HL-60 (cell line): ENCODE data around the gene PRSS35.

Source experiments
- POLR2AphosphoS5 ChIP-seq: IDR thresholded peaks from 2 replicates; pipeline ENCODE4 v1.6.1; 2012; ENCODE audit warnings: low read depth
- TF ChIP-seq, protein P1 (sequence below): IDR thresholded peaks from one replicate; pipeline ENCODE4 v1.5.1; 2011; ENCODE audit warnings: low read length, control low read depth, inconsistent platforms; ENCODE audit not compliant: insufficient read depth
- TF ChIP-seq, protein P2 (sequence below): IDR thresholded peaks from 2 replicates; pipeline ENCODE4 v1.6.1; 2012; ENCODE audit warnings: low read depth; ENCODE audit not compliant: insufficient replicate concordance

DNA sequence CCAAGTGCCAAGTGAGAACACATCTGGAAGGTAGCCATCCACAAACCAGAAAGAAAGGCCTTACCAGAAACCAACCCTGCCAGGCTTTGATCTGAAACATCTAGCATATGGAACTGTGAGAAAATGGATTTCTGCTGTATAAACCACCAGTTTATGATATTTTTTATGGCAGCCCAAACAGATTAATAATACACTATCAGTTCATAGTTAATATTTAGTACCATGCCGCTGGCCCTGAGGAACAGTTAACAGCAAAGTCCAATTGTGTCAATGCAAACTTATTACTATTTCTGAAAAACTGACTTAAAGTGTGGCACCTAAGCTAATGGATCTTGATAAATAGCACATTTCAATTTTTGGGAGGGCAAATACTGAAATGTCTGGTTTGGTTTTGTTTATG, 35.4 kb upstream of the PRSS35 start:
- TF ChIP-seq, protein P1, sequence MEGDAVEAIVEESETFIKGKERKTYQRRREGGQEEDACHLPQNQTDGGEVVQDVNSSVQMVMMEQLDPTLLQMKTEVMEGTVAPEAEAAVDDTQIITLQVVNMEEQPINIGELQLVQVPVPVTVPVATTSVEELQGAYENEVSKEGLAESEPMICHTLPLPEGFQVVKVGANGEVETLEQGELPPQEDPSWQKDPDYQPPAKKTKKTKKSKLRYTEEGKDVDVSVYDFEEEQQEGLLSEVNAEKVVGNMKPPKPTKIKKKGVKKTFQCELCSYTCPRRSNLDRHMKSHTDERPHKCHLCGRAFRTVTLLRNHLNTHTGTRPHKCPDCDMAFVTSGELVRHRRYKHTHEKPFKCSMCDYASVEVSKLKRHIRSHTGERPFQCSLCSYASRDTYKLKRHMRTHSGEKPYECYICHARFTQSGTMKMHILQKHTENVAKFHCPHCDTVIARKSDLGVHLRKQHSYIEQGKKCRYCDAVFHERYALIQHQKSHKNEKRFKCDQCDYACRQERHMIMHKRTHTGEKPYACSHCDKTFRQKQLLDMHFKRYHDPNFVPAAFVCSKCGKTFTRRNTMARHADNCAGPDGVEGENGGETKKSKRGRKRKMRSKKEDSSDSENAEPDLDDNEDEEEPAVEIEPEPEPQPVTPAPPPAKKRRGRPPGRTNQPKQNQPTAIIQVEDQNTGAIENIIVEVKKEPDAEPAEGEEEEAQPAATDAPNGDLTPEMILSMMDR = no peak
- TF ChIP-seq POLR2AphosphoS5 = no peak
- TF ChIP-seq, protein P2, sequence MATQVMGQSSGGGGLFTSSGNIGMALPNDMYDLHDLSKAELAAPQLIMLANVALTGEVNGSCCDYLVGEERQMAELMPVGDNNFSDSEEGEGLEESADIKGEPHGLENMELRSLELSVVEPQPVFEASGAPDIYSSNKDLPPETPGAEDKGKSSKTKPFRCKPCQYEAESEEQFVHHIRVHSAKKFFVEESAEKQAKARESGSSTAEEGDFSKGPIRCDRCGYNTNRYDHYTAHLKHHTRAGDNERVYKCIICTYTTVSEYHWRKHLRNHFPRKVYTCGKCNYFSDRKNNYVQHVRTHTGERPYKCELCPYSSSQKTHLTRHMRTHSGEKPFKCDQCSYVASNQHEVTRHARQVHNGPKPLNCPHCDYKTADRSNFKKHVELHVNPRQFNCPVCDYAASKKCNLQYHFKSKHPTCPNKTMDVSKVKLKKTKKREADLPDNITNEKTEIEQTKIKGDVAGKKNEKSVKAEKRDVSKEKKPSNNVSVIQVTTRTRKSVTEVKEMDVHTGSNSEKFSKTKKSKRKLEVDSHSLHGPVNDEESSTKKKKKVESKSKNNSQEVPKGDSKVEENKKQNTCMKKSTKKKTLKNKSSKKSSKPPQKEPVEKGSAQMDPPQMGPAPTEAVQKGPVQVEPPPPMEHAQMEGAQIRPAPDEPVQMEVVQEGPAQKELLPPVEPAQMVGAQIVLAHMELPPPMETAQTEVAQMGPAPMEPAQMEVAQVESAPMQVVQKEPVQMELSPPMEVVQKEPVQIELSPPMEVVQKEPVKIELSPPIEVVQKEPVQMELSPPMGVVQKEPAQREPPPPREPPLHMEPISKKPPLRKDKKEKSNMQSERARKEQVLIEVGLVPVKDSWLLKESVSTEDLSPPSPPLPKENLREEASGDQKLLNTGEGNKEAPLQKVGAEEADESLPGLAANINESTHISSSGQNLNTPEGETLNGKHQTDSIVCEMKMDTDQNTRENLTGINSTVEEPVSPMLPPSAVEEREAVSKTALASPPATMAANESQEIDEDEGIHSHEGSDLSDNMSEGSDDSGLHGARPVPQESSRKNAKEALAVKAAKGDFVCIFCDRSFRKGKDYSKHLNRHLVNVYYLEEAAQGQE = no peak
